ENCODE measurements around the gene NME3.
A peak's percentile ranks its signal among the peaks of the same experiment; 100 is the strongest.
"Not testable (repeated sequence)": the region's sequence is repeated elsewhere in the genome, so short reads cannot be mapped to it uniquely, and the experiment has no call there.

Gene NME3

DNA sequence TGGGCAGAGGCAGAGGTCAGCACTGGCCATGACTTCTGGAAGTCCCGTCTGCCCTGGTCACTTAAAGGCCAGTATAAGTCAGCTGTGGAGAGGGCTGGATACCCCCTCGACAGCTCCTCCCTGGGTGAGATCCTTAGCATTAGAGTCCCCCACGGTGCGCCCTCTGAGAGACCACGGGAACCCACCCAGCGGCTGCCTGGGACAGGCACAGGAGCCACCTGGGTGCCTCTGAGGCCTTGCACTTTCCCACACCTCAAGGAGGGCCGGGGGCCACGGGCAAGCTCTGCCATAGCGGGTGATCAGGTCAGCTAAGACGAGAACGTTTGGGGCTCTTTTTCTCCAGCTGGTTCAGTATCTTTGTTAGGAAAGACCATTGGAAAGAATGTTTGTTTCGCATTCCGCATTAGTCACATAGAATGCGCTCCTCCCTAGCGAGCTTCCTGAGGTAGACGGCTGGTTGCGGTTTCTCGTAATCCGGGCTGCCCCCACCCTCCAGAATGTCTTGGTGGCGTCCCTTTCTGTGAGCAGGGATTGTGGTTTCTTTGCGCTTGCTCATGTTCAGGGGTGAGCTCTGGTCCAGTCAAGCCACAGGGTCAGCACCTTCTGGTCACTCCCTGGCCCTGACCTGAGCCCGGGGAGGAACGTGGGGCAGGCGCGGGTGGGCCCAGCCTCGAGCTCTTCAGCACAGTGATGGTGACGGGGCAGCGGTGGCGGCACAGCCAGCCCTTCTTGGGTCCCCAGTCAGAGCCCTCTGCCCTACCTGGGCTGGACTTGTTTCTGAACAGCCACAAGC is 25.2 kb downstream of the NME3 start:
- DNase-seq, result peak; percentile 98

DNA sequence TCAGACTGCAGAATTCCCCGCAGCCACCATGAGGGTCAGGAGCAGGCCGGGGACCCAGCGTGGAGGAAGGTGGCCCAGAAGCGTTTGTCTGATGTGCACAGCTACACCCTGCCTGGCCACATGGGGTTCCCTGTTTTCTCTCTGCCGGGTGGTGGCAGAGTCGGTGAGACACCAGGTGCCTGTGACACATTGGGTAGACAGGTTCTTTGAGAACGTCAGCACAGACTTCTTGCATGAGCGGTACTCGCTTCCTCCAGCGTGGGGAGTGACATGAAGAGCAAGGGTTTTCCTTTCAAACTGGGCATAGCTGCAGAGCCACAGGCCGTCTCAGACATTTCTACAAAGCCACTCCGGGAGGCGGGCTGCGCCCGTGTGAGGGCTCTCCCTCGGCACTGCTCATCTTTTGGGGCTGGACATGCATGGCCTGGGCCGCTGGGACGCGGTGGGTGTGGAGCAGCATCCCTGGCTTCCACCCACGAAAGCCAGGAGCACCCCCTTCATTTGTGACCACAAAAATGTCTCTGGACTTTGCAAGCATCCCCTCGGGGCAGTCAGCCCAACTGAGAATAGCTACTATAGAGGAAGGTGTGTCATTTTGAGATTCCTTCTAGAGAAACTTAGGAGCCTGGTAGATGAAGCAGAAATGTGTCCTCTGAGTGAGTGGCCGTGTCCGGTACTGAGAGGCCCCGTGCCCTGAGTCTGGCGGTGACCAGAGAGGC is 26.0 kb downstream of the NME3 start:
- DNase-seq, result peak; percentile 97

DNA sequence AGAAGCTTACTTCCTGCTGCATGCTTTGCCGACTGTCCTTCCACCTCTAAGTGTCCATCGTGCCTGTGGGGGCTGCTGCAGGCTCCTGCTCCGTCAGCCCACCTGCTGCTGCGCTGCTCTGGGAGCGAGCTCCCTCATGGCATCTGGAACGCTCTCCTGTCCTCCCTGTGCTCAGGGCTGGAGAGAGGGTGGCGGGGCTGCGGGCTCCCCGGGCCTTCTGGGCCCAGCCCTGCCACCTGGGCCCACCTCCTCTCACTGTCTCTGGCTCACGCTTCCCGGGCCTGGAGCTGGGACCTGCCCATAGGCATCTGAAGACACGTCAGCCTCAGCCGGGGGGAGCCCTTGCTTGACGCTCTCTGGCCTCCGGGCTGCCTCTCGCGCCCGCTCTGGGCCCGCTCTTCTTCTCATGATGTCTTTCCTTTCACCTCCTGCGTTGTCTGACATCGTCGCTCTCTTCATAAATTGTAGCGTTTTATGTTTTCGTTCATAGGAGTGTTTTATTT is 27.0 kb downstream of the NME3 start:
- no peak for DNase-seq

DNA sequence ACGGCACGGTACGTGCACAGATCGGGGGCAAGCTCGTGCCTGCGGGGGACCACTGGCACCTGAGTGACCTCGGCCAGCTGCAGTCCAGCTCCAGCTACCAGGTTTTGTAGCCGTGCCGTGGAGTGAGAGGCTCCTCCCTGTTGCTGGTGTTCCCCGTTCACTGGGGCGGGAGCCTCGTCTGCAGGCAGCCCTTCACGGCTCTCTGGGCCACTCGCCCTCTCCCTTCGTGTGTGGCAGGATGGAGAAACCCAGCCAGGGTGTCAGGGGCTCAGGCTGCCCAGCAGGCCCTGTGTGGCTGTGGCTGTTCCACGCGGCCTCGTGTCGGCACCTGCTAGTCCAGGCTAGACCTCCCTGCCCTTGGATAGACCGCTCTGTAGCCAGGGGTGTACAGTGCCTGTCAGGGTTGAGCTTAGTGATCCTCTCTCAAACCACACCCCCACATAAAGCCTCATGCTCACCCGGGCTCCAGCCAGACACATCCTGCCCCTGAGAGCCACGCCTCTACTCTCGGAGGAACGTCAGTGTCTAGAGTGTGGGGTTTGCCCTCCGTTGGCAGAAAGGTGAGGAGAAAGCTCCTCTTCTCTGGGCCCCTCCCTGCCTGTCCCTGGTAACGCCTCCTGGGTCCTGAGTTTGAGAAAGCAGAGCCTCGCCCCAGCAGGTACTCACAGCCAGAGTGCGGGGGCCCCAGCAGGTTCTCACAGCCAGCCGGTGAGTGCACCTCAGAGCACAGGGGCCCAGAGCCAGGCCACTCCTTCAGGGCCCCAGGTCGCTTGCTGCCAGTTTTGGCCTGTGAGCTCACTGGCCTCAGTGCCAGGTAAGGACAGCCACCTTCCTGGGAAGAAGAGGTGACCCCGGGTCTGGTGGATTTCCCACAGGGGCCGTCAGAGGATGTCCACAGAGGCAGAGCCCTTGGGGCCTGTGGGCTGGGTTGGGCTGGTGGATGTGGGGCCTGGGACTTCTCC is 27.7 kb downstream of the NME3 start:
- no peak for DNase-seq

DNA sequence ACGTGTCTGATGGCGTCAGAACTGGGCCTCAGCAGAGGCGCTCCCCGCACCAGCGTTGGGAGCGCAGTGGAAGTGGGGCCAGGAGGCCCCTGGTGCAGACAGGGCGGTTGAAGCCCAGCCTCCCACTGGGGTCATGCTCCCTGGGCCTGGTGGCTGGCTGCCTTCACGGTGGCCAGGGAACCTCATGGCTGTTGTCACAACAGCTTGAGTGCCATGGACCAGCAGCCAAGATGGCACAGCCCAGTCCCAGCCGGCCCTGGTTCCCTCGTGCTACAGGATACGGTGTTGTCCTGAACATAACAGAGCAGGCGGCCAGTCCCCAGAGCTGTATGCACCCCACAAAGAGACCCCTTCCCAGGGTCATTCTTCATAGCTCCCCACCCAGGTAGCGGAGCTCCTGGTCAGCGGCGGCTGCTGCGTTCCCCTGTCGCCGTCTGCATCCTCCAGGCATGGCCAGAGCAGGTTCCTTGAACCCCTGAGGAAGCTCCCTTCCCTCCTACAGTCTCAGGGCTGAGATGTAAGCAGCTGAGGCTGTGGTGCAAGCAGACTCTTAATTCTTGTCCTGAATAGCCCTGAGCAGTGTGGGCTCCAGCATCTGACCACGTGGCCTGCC is 29.7 kb downstream of the NME3 start:
- no peak for DNase-seq

DNA sequence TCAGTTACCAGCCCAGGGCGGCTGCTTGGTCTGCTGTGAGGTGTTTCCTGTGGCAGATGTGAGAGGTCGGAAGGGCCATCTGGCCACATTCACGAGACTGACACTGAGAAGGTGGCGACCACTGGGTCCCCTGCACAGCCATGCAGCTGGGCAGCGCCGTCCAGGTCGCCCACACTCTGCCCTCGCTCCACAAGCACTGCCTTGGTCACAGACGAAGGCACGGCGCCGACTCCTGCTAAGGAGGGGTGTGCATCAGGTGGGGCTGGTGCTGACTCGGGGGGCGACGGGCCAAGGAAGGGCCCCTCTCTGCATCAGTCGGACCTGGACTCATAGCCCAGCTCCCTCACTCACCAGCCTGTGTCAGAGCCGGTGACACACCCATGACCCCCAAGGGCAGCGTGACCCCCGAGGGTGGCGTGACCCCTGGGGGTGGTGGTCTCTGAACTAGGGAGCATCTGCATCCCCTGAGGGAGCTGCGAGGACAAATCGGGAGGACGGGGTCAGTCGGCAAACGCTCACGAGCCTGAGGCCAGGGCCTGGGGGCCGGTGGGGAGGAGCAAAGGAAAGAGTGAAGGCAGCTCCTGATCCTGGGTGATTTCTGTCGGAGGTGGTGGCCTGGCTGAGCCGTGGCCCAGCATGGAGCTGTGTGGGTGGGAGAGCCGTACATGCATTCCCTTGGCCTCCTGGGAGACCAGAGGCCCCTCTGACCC is 30.4 kb downstream of the NME3 start:
- no peak for DNase-seq

DNA sequence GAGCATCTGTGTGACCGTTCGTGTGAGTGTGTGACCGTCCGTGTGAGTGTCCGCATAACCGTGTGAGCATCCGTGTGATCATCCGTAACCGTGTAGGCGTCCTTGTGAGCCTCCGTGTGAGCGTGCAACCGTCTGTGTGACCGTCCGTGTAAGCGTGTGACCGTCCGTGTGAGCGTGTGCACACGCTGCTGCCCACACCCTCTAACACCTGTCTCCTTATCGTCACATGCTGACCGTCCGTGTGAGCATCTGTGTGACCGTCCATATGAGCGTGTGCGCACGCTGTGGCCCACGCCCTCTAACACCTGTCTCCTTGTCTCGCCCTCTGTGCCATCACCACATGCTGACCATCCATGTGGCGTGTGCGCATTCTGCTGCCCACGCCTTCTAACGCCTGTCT is 31.1 kb downstream of the NME3 start:
- DNase-seq, result no peak

DNA sequence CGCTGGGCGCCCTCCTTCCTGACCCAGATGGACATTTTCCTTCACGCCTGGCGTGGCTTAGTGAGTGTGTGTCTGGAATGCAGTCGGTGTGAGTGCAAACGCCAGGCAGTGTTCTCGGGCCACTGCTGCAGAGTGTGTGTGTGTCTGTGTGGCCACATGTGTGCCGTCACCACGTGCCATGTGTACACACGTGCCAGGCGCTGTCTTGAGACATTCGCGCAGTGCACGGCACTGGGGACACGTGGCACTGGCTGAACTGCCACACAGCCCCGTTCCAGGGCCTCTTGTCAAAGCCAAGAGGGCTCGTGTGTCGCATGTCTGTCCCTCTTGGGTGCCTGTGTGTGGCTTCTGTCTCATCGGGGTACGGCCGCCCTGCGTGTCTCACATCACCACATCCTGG is 36.5 kb downstream of the NME3 start:
- no peak for DNase-seq

DNA sequence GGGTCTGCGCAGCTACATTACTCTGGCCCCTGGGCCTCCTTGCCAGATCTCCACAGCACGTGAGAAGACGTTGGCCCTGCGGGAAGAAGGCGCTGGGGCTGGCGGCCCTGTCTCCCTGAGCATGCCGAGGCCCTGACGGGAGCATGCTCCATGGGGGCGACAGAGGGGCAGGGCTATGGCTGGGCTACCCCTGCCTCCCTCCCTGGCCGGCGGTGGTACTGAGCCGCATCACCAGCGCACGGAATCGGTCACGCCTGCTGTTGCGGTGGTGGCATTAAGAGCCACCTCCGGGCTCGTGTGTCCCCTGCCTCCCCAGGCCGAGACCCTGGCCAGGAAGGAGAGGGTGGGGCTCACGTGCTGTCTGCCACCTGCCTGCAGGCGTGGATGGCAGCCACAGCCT is 37.2 kb downstream of the NME3 start:
- no peak for DNase-seq

DNA sequence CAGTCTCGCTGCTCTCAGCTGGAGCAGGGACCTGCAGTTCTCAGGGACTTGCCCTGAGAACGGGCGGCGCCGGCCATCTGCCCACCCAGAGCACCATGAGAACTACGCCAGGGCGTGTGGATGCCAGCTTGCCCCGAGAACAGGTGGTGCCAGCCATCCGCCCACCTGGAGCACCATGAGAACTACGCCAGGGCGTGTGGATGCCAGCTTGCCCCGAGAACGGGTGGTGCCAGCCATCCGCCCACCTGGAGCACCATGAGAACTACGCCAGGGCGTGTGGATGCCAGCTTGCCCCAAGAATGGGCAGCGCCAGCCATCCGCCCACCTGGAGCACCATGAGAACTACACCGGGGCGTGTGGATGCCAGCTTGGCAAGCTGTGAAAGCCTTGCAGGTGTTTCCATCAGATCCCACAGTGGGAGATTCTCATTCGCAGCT is 38.8 kb downstream of the NME3 start:
- not testable (repeated sequence) for DNase-seq

DNA sequence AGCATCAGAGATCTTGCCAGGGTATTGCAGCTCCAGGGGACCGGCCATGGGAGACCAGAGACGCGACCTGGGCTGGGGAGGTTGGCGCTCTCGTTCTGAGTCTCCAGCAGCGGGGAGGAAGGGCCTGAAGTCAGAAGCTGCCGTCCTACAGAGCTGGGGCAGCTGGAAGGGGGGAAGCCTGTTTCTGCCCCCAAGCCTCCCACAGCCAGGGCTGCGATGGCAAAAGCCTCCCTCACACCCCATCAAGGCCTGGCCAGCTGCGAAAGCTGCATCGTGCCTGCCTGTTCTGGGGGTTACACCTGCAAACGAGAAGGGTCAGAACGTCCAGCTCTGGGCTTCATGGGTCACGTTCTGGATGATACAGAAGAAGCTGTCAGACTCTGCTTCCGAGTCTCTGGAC is 39.3 kb downstream of the NME3 start:
- no peak for DNase-seq

DNA sequence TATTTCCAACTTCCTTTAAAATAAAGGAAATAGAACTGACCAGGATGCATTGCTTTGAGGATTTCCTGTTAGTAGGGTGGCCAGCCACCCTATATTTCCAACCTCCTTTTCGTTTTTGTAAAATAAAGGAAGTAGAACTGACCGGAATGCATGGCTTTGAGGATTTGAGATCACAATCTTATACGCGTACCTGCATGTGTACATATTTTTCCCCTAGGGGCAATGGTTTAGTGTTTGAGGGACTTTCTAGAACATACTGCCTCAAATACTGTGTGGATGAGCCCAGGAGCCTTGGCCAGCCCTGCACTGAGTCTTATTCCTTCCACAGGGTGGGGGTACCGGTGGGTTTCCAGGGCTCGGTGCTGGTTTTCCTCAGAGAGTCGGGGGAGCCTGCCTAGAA is 39.7 kb downstream of the NME3 start:
- DNase-seq, result no peak

DNA sequence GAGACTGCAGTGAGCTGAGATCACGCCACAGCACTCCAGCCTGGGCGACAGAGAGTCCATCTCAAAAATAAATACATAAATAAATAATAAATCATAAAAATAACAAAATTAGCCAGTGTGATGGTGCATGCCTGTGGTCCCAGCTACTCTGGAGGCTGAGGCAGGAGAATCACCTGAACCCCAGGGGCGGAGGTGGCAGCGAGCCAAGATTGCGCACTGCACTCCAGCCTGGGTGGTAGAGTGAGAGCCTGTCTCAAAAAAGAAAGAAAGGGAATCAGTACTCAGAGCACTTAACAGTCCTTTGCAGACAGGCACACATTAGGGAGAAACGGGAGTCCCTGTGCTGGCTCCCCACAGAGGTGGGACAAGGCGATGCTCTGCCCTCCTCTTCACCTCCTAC is 40.3 kb downstream of the NME3 start:
- no peak for DNase-seq

DNA sequence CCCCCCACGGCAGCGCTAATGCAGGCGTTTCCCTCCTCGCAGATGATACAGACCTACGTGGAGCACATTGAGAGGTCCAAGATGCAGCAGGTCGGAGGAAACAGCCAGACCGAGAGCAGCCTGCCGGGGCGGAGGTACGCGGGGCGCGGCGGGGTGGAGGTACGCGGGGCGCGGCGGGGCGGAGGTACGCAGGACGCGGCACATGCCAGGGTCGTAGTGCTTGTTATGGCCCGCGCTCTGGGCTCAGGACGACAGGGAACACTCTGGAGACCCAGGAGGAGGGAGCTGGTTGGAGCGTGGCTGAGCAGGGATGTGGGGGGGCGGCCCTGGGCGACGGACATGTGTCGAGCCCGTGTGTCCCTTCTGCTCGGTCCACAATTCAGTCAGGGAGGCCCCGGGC is 41.9 kb downstream of the NME3 start:
- no peak for DNase-seq

DNA sequence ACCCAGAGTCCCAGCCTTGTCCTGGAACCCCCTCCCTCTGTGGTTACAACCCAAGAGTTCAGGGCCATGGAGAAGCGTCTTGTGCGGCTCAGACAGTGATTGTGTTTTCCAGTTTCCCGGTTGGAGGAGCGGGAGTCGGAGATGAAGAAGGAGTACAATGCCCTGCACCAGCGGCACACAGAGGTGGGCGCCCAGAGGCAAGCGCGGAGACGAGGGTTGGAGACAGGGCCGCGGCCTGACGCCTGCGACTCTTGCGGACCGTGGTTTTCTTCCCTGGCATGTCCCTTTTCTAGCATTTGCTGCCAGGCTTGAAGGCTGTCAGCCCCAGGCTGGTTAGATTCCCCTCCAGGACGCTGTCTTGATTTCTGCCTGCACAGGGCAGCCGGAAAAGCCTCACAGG is 42.3 kb downstream of the NME3 start:
- no peak for DNase-seq

DNA sequence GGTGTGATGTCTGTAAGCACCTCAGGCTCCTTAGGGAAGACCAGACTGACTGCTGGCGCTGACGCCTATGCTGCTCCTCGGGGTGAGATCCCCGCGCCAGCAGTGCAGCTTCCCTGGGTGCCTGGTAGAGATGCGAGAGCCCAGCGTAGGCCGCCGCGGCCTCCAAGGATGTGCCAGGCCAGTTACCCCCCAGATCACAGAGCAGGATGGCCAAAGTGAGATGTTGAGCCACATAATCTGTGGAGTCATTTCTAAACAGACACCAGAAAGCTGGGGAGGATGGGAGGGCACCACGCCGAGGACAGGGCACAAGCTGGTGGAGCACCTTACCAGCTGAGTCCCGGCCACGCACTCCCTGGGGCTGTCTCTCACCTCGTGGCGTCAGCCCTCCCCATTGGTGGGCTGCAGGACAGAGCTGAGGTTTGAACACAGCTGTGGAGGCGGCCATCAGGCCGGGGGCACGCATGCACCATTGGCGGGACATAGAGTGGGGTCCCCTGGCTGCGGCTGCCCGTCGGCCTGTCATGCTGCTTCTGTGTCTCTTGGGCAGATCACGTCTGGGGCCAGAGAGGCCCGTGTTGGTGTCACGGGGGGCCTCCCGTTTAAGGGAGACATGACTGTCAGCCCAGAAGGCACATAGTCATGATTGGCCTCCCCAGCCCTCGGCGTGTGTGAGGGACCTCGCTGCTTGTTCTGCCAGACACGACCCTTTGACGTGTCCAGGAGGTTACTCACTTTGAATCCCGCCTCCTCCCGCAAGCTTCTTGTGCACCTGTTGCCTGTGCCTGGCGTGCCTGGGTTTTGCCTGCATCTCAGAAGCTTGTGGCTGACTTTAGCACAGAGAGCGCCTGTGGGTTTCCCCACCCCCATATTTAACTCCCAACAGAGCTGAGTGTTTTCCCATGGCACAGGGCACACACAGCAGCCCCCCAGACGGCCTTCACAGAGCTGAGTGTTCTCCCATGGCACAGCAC is 43.4 kb downstream of the NME3 start:
- DNase-seq, result no peak

DNA sequence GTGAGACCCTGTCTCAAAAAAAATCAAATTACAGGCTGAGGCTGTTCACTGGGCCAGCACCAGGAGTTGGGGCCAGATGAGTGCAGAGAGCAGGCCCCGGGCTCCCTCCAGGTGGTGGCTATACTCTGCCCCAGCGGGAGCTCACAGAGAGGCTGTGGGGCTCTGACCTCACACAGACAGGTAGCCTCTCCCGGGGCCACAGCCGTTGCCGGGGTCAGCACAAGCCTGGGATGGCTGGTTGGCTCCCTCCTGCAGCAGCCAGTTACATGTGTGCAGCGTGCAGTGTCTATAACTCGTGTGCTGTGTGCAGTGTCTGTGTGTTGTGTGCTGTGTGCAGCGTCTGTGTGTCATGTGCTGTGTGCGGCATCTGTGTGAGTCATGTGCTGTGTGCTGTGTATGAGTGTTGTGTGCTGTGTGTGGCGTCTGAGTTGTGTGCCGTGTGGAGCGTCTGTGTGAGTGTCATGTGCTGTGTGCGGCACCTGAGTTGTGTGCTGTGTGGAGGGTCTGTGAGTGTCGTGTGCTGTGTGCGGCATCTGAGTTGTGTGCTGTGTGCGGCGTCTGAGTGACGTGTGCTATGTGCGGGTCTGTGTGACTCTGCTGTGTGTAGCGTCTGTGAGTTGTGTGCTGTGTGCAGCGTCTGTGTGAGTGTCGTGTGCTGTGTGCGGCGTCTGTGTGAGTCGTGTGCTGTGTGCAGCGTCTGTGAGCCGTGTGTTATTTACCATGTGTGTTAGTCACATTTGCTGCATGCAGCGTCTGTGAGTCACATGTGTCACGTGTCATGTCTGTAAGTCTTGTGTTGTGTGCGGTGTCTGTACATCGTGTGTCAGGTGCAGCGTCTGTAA is 44.5 kb downstream of the NME3 start:
- no peak for DNase-seq

DNA sequence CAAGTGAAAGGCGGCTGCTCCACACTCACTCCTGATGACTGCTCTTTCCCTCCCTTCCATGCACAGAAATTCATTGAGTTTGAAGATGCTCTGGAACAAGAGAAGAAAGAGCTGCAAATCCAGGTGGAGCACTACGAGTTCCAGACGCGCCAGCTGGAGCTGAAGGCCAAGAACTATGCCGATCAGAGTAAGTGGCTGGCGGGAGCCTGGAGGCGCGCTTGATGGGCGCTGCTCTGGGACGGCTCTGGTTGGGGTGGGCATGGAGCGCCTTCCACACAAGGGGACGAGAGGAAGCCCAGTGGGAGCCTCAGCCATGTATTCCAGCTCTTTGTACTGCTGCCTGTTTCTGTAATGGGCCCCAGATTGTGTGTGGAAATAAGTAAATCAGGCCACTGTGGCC is 46.9 kb downstream of the NME3 start:
- DNase-seq, result no peak

DNA sequence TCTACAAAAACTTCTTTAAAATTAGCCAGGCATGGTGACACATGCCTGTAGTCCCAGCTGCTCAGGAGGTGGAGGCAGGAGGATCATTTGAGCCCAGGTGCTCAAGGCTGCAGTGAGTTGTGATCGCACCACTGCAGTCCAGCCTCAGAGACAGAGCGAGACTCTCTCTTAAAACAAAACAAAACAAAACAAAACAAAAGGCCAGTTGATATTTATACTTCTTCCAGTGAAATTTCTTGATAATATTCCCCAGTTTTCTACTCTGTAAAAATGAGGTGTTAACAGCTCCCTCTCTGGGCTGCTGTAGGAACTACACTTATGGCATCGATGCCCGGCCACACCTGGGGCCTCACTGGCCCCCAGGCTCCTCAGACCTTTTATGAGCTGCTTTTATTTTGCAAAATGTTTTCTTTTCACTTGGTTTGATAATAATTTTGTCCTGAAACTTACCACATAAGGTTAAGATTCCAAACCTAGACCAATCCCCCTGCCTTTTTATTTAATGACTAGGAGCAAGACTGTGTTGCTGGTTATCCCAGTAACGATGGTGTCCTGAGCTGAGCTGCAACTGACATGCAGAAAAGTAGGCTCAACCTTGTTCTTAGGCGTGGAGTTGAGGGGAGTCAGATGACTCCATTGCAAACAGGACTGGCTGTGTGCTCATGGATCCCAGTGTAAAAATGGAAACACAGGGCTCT is 47.7 kb downstream of the NME3 start:
- DNase-seq, result peak; percentile 38

Measured in EL (cell line).